WTC11 (cell line): ENCODE measurements around the gene GGN.

Experiments
- AFF4 ChIP-seq: sonication (generic); formaldehyde crosslinking; IDR thresholded peaks from 2 replicates; pipeline ENCODE4 v1.8.1; 2023; ENCODE audit warnings: mild to moderate bottlenecking, missing genetic modification reagents, borderline replicate concordance
- CTCF ChIP-seq: fragments of 200-600 bp; IDR thresholded peaks from 2 replicates; pipeline ENCODE4 v1.8.0; 2022; ENCODE audit warnings: antibody characterized with exemption
- ELF4 ChIP-seq: sonication (generic); formaldehyde crosslinking; IDR thresholded peaks from 2 replicates; pipeline ENCODE4 v1.8.1; 2022; ENCODE audit warnings: low read depth, mild to moderate bottlenecking, moderate library complexity, missing genetic modification reagents
- FOXP1 ChIP-seq: sonication (generic); formaldehyde crosslinking; IDR thresholded peaks from 2 replicates; pipeline ENCODE4 v1.8.0; 2022; ENCODE audit warnings: missing genetic modification reagents, mild to moderate bottlenecking, moderate library complexity, borderline replicate concordance
- HMGXB4 ChIP-seq: sonication (generic); formaldehyde crosslinking; IDR thresholded peaks from 2 replicates; pipeline ENCODE4 v1.8.1; 2023; ENCODE audit warnings: mild to moderate bottlenecking, moderate library complexity, missing genetic modification reagents
- MAX ChIP-seq: sonication (generic); formaldehyde crosslinking; IDR thresholded peaks from 2 replicates; pipeline ENCODE4 v1.8.0; 2022; ENCODE audit warnings: mild to moderate bottlenecking, missing genetic modification reagents
- NFE2L1 ChIP-seq: sonication (generic); formaldehyde crosslinking; IDR thresholded peaks from 2 replicates; pipeline ENCODE4 v1.8.1; 2023; ENCODE audit warnings: missing genetic modification reagents
- NR1H2 ChIP-seq: sonication (generic); formaldehyde crosslinking; IDR thresholded peaks from 2 replicates; pipeline ENCODE4 v1.9.0; 2021; ENCODE audit warnings: mild to moderate bottlenecking, moderate library complexity, missing genetic modification reagents
- ZNF138 ChIP-seq: sonication (generic); formaldehyde crosslinking; conservative IDR thresholded peaks from 2 replicates; pipeline ENCODE4 v1.8.1; 2022; ENCODE audit warnings: mild to moderate bottlenecking, moderate library complexity, missing genetic modification reagents
- ZNF425 ChIP-seq: fragments of 250-450 bp; sonication (Bioruptor Pico); conservative IDR thresholded peaks from 2 replicates; pipeline ENCODE4 v1.9.0; 2021; ENCODE audit warnings: mild to moderate bottlenecking

- TF ChIP-seq CTCF (no peak), HMGXB4 (CRISPR knock-in tag) (no peak), FOXP1 (CRISPR knock-in tag) (no peak), AFF4 (CRISPR knock-in tag) (no peak), ZNF138 (no peak), MAX (no peak), NR1H2 (no peak), ELF4 (CRISPR knock-in tag) (no peak), ZNF425 (CRISPR knock-in tag) (no peak), NFE2L1 (no peak)
These were observed 14.8 kb upstream of the GGN start for GRCh38 chr19:38402623-38402966.
